Activated naive CD4-positive, alpha-beta T cell treated with anti-CD3 and anti-CD28 coated beads, Interleukin-2, amount 50 U/mL, for 72 hours (primary cell): ENCODE results near the gene AHI1. TPM values are rescaled to one million over a fixed set of nuclear protein-coding genes. Genes with fewer than 3 reads are reported as not detected.

Experiments used
- ATAC-seq, 2 donors: fragments of 150-1000 bp; cut with Tn5 transposase; 2 replicates each; pipeline ENCODE4 v1.10.0; 2021; ENCODE audit warnings: mild to moderate bottlenecking in 2 of 2, moderate library complexity in 2 of 2
- DNase-seq, 2 donors: peaks; one replicate each; pipeline ENCODE4 v3.0.0; 2021 to 2022; ENCODE audit warnings: low spot score in 2 of 2
- H3K27ac Mint-ChIP-seq, 2 donors: one replicate each; pipeline ENCODE4 v1.8.0; 2022; ENCODE audit warnings: mild to moderate bottlenecking in 2 of 2, mixed read lengths in 2 of 2
- H3K36me3 Mint-ChIP-seq, 2 donors: one replicate each; pipeline ENCODE4 v1.8.0; 2022; ENCODE audit warnings: mixed read lengths in 2 of 2
- H3K9me3 Mint-ChIP-seq, 2 donors: one replicate each; pipeline ENCODE4 v1.8.0; 2022; ENCODE audit warnings: mixed read lengths in 2 of 2
- total RNA-seq, 2 donors: library from RNA; stranded (reverse); gene quantifications; one replicate each; pipeline ENCODE4 v1.2.3, GENCODE V29; 2022

Gene AHI1
- total RNA-seq, 2 donors from 2014 or later: 34.6 to 38.5 TPM

DNA sequence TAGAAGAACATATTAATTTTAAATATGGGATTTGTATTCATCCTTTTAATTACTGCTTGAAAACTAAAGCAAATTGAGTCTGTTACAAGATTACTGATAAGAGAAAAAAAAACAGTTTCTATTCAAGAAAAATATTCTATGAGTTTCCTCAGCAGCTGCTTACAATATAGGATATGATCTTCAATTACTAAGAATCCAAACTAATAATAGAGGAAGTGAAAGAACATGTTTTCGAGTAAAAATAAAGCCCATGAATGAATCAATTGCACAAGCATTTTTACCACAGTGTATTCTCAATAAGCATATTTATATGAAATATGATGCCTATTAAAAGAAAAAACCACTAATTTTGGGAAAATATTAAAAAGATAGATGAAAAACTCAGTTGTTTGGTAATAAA lies 63.4 kb downstream of the AHI1 start:
- DNase-seq (no peak), ATAC-seq (no peak)
- Mint-ChIP-seq H3K36me3 (no peaks in the 10 kb centered on the region), H3K9me3 (no peaks in the 10 kb centered on the region), H3K27ac (no peak overlapping the region)

DNA sequence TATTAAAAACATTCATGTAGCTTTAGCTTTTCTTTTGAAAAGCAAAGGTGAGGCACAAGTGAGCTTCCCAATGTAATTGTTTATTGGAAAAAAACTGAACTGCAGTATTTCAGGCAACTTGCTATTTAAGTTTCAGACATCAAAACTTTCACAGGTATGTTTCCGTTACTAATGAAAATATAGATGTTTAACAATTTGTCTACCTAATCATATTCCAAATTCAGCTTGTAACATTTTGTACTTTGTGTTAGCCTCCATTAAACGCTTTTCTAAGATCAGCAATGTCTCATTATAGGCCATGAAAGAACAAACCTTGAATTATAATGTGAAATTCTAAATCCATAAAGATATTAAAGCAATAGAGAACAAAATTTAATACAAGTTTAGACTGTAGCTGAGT lies 69.5 kb downstream of the AHI1 start:
- ATAC-seq (no peak), DNase-seq (no peak)
- Mint-ChIP-seq H3K9me3 (no peaks in the 10 kb centered on the region), H3K27ac (no peak overlapping the region), H3K36me3 (no peaks in the 10 kb centered on the region)

DNA sequence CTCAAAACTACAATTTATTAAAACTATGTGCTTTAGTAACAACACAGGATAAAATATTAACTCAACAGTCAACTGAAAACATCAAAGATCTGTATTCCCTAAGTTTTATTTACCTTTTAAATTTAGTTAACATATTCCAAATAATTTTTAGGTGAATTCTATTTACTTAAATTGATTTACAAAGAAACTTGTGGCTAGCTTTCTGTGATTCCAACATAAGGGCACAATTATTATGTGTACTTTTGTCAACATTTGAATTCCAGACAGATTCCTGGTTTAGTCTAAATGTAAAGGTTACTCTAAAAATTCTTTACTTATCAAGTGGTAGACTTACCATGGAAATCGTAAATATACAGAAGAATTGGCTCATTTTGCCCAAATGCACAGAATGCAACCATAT lies 70.7 kb downstream of the AHI1 start:
- ATAC-seq (no peak), DNase-seq (no peak)
- H3K9me3 Mint-ChIP-seq: no peaks in the 10 kb centered on the region
- no peaks in the 10 kb centered on the region for H3K36me3 Mint-ChIP-seq
- H3K27ac Mint-ChIP-seq: no peak overlapping the region

- no peaks in the 10 kb centered on the region for H3K36me3 Mint-ChIP-seq
- DNase-seq: no peak
- no peak overlapping the region for H3K27ac Mint-ChIP-seq
- ATAC-seq: peak in 1 of 2 donors; percentile 81
- no peaks in the 10 kb centered on the region for H3K9me3 Mint-ChIP-seq
Measured at GRCh38 chr6:135424385-135424784, 73.2 kb downstream of the AHI1 start.

DNA sequence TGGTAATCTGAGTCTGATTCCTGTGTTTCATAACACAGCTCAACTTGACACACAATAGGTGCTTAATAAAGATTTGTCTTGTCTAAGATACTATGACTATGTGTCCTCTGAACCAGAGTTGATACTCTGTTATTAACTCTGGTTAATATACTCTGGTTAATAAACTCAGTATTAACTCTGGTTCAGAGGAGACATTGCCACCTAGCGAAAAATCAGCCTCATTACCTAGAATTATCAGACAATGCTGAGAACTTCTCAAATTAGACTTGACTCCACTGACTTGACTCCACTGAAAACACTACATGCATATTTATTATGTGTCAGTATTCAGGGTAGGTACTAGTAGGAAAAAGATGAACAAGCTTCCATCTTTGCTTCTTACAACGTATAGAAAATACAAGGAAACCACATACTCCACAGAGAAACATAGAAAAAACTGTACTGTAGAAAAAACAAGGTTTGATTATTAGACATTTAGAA lies 73.9 kb downstream of the AHI1 start:
- H3K36me3 Mint-ChIP-seq: no peaks in the 10 kb centered on the region
- peak overlapping the region in 1 of 2 donors; percentile 45 for H3K27ac Mint-ChIP-seq
- no peaks in the 10 kb centered on the region for H3K9me3 Mint-ChIP-seq
- DNase-seq (no peak), ATAC-seq (peak in 1 of 2 donors; percentile 78)

GRCh38 chr6:135419162-135419561 lies 78.4 kb downstream of the AHI1 start:
- Mint-ChIP-seq H3K36me3 (no peaks in the 10 kb centered on the region), H3K9me3 (no peaks in the 10 kb centered on the region), H3K27ac (no peak overlapping the region)
- DNase-seq (no peak), ATAC-seq (no peak)

- DNase-seq (no peak), ATAC-seq (no peak)
- Mint-ChIP-seq H3K27ac (no peak overlapping the region), H3K9me3 (no peaks in the 10 kb centered on the region), H3K36me3 (no peaks in the 10 kb centered on the region)
Measured at GRCh38 chr6:135418040-135418760, 79.3 kb downstream of the AHI1 start.

DNA sequence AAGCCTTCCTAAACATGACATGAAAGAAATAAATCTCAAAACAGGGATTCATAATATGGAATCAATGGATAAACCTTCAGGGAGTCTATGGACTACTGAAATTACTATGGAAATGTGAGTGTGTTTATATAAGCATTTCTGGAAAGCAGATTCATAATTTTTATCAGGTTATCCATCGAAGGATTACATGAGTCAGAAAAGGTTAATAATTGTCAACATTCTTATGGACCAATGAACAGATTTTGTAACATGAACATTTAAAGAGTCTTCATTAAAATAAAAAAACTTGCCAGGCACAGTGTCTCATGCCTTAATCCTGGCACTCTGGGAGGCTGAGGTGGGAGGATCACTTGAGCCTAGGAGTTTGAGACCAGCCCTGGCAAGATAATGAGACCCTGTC lies 84.8 kb downstream of the AHI1 start:
- ATAC-seq: no peak
- Mint-ChIP-seq H3K9me3 (no peaks in the 10 kb centered on the region), H3K36me3 (no peaks in the 10 kb centered on the region), H3K27ac (no peak overlapping the region)
- no peak for DNase-seq

- Mint-ChIP-seq H3K9me3 (no peaks in the 10 kb centered on the region), H3K27ac (no peak overlapping the region), H3K36me3 (no peaks in the 10 kb centered on the region)
- no peak for DNase-seq
- no peak for ATAC-seq
Measured at GRCh38 chr6:135411849-135412248, 85.7 kb downstream of the AHI1 start.

DNA sequence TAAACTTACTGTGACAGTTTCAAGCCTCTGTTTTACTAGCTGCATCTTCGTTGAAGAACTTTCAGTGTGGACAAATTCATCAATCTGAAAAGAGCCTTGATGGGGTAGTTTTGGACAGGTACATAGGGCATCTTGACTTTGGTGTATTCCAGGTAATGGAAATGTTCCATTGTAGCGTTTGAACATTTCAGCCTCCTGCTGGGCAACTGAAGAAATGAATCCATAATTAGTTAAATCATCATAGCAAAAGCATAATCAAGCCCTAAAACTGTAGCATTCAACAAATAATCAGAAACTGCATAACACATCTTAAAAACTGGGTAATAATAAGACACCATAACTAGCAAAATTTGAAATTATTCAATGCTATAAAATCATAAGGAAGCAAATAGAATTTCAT lies 86.2 kb downstream of the AHI1 start:
- no peak for ATAC-seq
- no peak for DNase-seq
- Mint-ChIP-seq H3K27ac (no peak overlapping the region), H3K9me3 (no peaks in the 10 kb centered on the region), H3K36me3 (no peaks in the 10 kb centered on the region)

DNA sequence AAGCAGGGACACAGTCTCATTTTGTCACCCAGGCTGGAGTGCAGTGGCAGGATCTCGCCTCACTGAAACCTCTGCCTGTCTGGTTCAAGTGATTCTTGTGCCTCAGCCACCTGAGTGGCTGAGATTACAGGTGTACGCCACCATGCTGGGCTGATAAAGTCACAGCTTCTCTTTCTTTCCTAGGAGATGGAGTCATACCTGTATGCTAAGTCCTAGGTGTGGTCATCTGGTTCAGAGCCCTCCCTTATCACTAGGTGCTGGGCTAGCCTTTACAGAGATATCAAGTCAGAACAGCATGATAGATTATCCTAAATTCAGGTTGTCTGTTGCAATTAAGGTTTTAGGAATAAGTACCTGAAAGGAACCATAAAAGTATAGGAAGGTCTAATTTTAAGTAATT lies 86.7 kb downstream of the AHI1 start:
- DNase-seq (no peak), ATAC-seq (no peak)
- no peak overlapping the region for H3K27ac Mint-ChIP-seq
- no peaks in the 10 kb centered on the region for H3K9me3 Mint-ChIP-seq
- no peaks in the 10 kb centered on the region for H3K36me3 Mint-ChIP-seq

- no peak for DNase-seq
- no peak for ATAC-seq
- Mint-ChIP-seq H3K27ac (no peak overlapping the region), H3K36me3 (peaks cover 0 to 6% of the 10 kb centered on the region in 2 donors), H3K9me3 (no peaks in the 10 kb centered on the region)
Measured at GRCh38 chr6:135403584-135403983, 94.0 kb downstream of the AHI1 start.

DNA sequence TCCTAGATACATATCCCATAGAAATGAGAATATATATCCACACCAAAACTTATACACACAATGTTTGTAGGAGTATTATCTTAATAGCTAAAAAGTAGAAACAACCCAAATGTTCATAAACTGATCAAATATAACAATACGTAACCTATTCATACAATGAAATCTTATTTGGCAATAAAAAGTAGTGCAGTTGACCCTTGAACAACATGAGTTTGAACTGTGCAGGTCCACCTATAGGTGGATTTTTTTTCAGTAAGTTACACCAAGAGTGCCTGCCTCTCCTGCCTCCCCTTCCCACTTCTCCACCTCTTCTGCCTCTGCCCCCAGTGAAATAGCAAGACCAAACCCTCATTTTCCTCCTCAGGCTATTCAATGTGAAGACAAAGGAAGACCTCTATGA lies 95.2 kb downstream of the AHI1 start:
- ATAC-seq (no peak), DNase-seq (no peak)
- Mint-ChIP-seq H3K27ac (no peak overlapping the region), H3K36me3 (peaks cover 0 to 6% of the 10 kb centered on the region in 2 donors), H3K9me3 (no peaks in the 10 kb centered on the region)

GRCh38 chr6:135397172-135397952 lies 100.2 kb downstream of the AHI1 start:
- DNase-seq: no peak
- no peaks in the 10 kb centered on the region for H3K9me3 Mint-ChIP-seq
- ATAC-seq: no peak
- H3K27ac Mint-ChIP-seq: no peak overlapping the region
- H3K36me3 Mint-ChIP-seq: no peaks in the 10 kb centered on the region

GRCh38 chr6:135395136-135395535 lies 102.4 kb downstream of the AHI1 start:
- no peaks in the 10 kb centered on the region for H3K36me3 Mint-ChIP-seq
- ATAC-seq (no peak), DNase-seq (no peak)
- H3K9me3 Mint-ChIP-seq: no peaks in the 10 kb centered on the region
- no peak overlapping the region for H3K27ac Mint-ChIP-seq

DNA sequence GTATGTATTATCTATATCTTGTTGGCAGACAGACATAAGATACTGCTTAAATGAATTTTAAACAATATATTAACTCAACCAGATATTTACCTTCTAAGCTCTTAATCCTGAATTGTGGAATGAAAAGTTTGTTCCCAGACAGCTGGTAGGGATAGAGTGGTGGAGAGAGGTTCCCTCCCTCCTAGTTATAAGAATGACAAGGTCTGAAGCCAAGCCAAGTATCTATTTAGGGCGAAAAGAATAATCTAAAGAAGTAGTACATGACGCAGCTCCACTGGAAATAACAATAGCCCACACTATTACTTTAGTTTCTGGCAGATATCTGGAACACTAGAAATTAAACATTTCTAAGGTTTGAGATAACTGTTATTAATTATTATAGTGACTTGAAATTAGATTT lies 104.3 kb downstream of the AHI1 start:
- Mint-ChIP-seq H3K9me3 (no peaks in the 10 kb centered on the region), H3K36me3 (no peaks in the 10 kb centered on the region), H3K27ac (no peak overlapping the region)
- ATAC-seq: no peak
- no peak for DNase-seq

DNA sequence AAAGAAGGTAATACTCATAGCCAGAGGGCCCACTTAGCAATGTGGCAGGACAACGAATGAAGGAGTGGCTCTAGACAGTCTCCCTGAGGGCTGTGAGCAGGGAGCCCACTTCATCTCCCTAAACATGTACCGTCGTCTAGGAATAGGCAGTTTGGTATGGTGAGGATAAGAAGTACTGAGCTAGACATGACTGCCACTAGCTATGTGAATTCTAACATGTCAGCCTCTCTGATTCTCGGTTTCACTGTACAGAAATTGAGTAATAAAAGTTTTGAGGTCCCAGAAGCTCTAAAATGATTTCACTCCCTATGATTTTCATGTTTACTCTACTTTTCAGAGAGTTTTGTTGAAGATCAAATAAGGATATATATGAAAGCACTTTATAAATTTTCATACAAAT lies 107.1 kb downstream of the AHI1 start:
- Mint-ChIP-seq H3K36me3 (no peaks in the 10 kb centered on the region), H3K27ac (no peak overlapping the region), H3K9me3 (no peaks in the 10 kb centered on the region)
- DNase-seq (no peak), ATAC-seq (peak in 1 of 2 donors; percentile 56)

DNA sequence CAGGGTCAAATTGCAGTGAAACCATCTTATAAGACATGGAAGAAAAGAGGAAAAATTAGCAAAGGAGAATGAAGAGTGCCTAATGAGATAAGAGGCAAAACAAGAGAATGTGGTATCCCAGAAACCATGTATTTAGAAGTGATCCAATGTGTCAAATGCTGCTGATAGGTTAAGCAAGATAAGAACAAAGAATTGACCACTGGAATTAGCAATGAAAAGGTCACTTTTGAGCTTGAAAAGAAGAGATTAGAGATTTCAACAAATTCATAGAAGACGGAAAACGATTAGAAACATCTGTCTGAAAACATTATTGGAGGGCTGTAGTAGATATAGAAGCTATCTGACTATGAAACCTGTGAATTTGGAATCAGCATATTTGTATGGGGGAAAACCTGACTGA lies 112.2 kb downstream of the AHI1 start:
- Mint-ChIP-seq H3K27ac (no peak overlapping the region), H3K9me3 (no peaks in the 10 kb centered on the region), H3K36me3 (no peaks in the 10 kb centered on the region)
- DNase-seq (no peak), ATAC-seq (no peak)
